Gastrocnemius medialis (tissue), 4 donors: ENCODE measurements around the gene METAP1D.

ENCODE experiments used
- POLR2A ChIP-seq, 2 donors: fragments of 450-650 bp; IDR thresholded peaks; one replicate each; pipeline ENCODE4 v1.6.1; 2017; ENCODE audit warnings: antibody characterized with exemption in 2 of 2, mild to moderate bottlenecking in 2 of 2, moderate library complexity in 2 of 2
- TF ChIP-seq, protein P1 (sequence below), 5 experiments: fragments of 450-650 bp in 3 of 5; fragments of 200-600 bp in 2 of 5; sonication (generic) in 2 of 5; IDR thresholded peaks in 4 of 5; conservative IDR thresholded peaks in 1 of 5; 1 replicate in 4 of 5; 2 replicates in 1 of 5; pipeline ENCODE4 v1.5.1; 2016 to 2019; ENCODE audit warnings: antibody characterized with exemption in 5 of 5, mild to moderate bottlenecking in 3 of 5, moderate library complexity in 3 of 5

DNA sequence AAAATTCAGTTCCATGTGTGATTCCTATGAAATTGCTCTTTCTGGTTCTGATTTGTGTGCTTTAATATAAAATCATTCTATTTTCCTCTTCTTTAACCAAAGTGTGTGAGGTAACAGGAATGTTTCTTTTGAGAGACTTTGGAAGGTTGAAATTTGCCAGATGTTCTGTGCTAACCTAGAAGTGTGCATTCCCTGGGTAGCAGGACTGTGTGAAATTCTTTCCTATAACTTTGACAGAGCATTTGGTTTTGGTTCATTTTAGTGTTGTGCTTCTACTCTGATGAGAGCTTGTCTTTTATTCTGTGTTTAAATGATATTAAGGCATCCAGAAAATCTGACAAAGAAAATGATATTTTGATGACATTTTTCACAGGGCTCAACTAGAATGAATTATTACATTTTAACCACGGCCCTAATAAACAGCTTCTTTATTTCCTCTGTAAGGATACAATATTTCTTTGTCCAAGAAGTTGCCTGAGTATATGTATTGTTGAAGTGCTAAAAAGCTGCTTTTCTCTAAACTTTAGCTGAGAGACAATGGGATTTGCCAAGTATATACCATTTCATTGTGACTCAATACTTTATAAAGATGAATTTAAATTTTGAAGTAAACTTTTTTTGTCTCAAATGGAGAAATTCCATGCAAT, 50.8 kb downstream of the METAP1D start:
- TF ChIP-seq, protein P1, sequence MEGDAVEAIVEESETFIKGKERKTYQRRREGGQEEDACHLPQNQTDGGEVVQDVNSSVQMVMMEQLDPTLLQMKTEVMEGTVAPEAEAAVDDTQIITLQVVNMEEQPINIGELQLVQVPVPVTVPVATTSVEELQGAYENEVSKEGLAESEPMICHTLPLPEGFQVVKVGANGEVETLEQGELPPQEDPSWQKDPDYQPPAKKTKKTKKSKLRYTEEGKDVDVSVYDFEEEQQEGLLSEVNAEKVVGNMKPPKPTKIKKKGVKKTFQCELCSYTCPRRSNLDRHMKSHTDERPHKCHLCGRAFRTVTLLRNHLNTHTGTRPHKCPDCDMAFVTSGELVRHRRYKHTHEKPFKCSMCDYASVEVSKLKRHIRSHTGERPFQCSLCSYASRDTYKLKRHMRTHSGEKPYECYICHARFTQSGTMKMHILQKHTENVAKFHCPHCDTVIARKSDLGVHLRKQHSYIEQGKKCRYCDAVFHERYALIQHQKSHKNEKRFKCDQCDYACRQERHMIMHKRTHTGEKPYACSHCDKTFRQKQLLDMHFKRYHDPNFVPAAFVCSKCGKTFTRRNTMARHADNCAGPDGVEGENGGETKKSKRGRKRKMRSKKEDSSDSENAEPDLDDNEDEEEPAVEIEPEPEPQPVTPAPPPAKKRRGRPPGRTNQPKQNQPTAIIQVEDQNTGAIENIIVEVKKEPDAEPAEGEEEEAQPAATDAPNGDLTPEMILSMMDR (IDR thresholded peaks at IDR 0.05 in 4 of 5, conservative IDR thresholded peaks at IDR 0.05 in 1 of 5) = no peak
- TF ChIP-seq POLR2A (IDR thresholded peaks at IDR 0.05) = no peak
